ENCODE results near the gene RCN2. TPM values are rescaled to one million over a fixed set of nuclear protein-coding genes. Genes with fewer than 3 reads are reported as not detected.
A peak's percentile ranks its signal among the peaks of the same experiment; 100 is the strongest.

RCN2 gene
- total RNA-seq, 1 donor from 2014 or later: 32.8 TPM

- Histone ChIP-seq H3K36me3 (no peaks in the 10 kb centered on the region), H3K4me1 (peaks cover 42% of the 10 kb centered on the region), H3K4me3 (no peak overlapping the region), H3K27ac (peak overlapping the region; percentile 90), H3K9me3 (no peaks in the 10 kb centered on the region), H3K27me3 (ENCODE audit: low read depth) (no peaks in the 10 kb centered on the region)
- intact Hi-C loops (cut with DNase I): no loop called here
- ATAC-seq: no peak
- DNase-seq: no peak
- TF ChIP-seq CTCF (IDR thresholded peaks at IDR 0.05): no peak
Observed at GRCh38 chr15:76901965-76902364, 29.6 kb upstream of the RCN2 start.

- Histone ChIP-seq H3K4me1 (peaks cover 40% of the 10 kb centered on the region), H3K27ac (peak overlapping the region; percentile 90), H3K9me3 (no peaks in the 10 kb centered on the region), H3K4me3 (peak overlapping the region; percentile 18), H3K27me3 (ENCODE audit: low read depth) (no peaks in the 10 kb centered on the region), H3K36me3 (no peaks in the 10 kb centered on the region)
- intact Hi-C loops (cut with DNase I): no loop called here
- no peak for ATAC-seq
- TF ChIP-seq CTCF (IDR thresholded peaks at IDR 0.05): peak; percentile 17
- no peak for DNase-seq
Observed at GRCh38 chr15:76903251-76903681, 28.3 kb upstream of the RCN2 start.

- H3K27ac ChIP-seq: peak overlapping the region; percentile 90
- H3K4me1 ChIP-seq: peaks cover 37% of the 10 kb centered on the region
- intact Hi-C loops (cut with DNase I): no loop called here
- no peak for DNase-seq
- no peaks in the 10 kb centered on the region for H3K27me3 ChIP-seq (ENCODE audit: low read depth)
- peak overlapping the region; percentile 83 for H3K4me3 ChIP-seq
- TF ChIP-seq CTCF (IDR thresholded peaks at IDR 0.05): no peak
- no peaks in the 10 kb centered on the region for H3K36me3 ChIP-seq
- peak; percentile 46 to 60 for ATAC-seq
- H3K9me3 ChIP-seq: no peaks in the 10 kb centered on the region
Observed at GRCh38 chr15:76904461-76905012, 27.0 kb upstream of the RCN2 start.

GRCh38 chr15:76905013-76905839 lies 26.3 kb upstream of the RCN2 start, which contains the start of gene SCAPER:
SCAPER (minus strand) TSS chr15:76905340; CDS start chr15:76883817, 21,523 bp downstream.
- Histone ChIP-seq H3K36me3 (no peaks in the 10 kb centered on the region), H3K27me3 (ENCODE audit: low read depth) (no peaks in the 10 kb centered on the region), H3K9me3 (no peaks in the 10 kb centered on the region), H3K4me3 (peak within 1 kb of the TSS; percentile 83), H3K27ac (peak within 1 kb of the TSS; percentile 90), H3K4me1 (peaks cover 37% of the 10 kb centered on the region)
- ATAC-seq (peak; percentile 98), DNase-seq (peak; percentile 95)
- intact Hi-C loops (cut with DNase I): no loop called here
- TF ChIP-seq CTCF (IDR thresholded peaks at IDR 0.05): peak; percentile 29

- Histone ChIP-seq H3K27me3 (ENCODE audit: low read depth) (no peaks in the 10 kb centered on the region), H3K27ac (peak overlapping the region; percentile 90), H3K36me3 (no peaks in the 10 kb centered on the region), H3K9me3 (no peaks in the 10 kb centered on the region), H3K4me1 (peaks cover 37% of the 10 kb centered on the region), H3K4me3 (peak overlapping the region; percentile 83)
- intact Hi-C loops (cut with DNase I): no loop called here
- DNase-seq (no peak), ATAC-seq (no peak)
- no peak for TF ChIP-seq CTCF (IDR thresholded peaks at IDR 0.05)
Observed at GRCh38 chr15:76905855-76906254, 25.7 kb upstream of the RCN2 start.
